ENCODE data around the gene KIF9. TPM values are rescaled to one million over a fixed set of nuclear protein-coding genes. Genes with fewer than 3 reads are reported as not detected.

KIF9 gene
- total RNA-seq, 6 donors from 2014 or later, result 4.7 to 27.0 (median 11.3) TPM

DNA sequence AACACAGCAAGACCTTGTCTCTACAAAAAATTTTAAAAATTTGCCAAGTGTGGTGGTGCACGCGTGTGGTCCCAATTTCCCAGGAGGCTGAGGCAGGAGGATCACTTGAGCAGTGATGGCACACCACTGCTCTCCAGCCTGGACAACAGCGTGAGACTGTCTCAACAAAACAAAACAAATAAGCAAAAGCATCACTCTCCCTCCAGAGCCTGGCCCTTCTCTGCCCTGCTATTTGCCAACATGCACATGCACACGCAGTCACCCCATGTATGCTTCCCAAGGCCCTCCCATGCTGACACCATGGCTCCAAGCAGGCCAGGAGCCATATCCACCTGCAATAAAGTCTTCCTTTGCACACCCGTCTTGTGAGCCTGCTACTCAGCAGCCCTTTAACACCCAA lies 2.1 kb downstream of the KIF9 start:
- no peaks in the 10 kb centered on the region for H3K9me3 ChIP-seq
- H3K27ac ChIP-seq, result no peak overlapping the region
- H3K27me3 ChIP-seq, result no peaks in the 10 kb centered on the region
- peaks cover 0 to 7% (median 2%) of the 10 kb centered on the region in 4 donors for H3K36me3 ChIP-seq
- DNase-seq (no peak), ATAC-seq (ENCODE audit: low FRiP score in 2 of 2) (no peak)
- no peak for TF ChIP-seq POLR2AphosphoS5 (IDR thresholded peaks at IDR 0.05)
- no peak for TF ChIP-seq POLR2A (IDR thresholded peaks at IDR 0.05)
- TF ChIP-seq EP300 (IDR thresholded peaks at IDR 0.05), result no peak
- TF ChIP-seq, protein P1, sequence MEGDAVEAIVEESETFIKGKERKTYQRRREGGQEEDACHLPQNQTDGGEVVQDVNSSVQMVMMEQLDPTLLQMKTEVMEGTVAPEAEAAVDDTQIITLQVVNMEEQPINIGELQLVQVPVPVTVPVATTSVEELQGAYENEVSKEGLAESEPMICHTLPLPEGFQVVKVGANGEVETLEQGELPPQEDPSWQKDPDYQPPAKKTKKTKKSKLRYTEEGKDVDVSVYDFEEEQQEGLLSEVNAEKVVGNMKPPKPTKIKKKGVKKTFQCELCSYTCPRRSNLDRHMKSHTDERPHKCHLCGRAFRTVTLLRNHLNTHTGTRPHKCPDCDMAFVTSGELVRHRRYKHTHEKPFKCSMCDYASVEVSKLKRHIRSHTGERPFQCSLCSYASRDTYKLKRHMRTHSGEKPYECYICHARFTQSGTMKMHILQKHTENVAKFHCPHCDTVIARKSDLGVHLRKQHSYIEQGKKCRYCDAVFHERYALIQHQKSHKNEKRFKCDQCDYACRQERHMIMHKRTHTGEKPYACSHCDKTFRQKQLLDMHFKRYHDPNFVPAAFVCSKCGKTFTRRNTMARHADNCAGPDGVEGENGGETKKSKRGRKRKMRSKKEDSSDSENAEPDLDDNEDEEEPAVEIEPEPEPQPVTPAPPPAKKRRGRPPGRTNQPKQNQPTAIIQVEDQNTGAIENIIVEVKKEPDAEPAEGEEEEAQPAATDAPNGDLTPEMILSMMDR (IDR thresholded peaks at IDR 0.05), result no peak
- 93% methylated on average over 5 of the region's 5 CpGs for WGBS, 2 donors
- no peak overlapping the region for H3K4me3 ChIP-seq
- peaks cover 24 to 37% (median 26%) of the 10 kb centered on the region in 4 donors for H3K4me1 ChIP-seq

DNA sequence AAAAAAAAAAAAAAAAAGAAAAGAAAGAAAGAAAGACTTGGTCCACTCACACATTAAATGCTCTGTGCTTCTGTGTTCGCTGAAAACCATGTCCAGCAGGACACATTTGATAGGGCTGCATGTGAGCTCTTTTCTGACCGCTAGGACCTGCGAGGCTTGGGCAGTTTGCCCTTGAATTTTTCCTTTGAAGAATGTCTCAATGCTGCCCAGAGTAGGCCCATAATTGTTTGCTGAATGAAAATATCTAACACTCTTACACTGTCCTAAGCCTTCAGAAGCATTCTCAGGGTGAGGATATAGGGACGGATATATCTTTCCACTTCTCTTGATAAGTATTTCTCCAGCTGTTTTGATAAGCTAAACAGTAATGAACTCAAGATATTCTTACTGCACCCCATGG lies 6.0 kb downstream of the KIF9 start:
- Histone ChIP-seq H3K9me3 (no peaks in the 10 kb centered on the region), H3K36me3 (peaks cover 0 to 13% (median 2%) of the 10 kb centered on the region in 4 donors), H3K27ac (no peak overlapping the region), H3K4me1 (peaks cover 3 to 8% (median 6%) of the 10 kb centered on the region in 4 donors), H3K4me3 (no peak overlapping the region), H3K27me3 (no peaks in the 10 kb centered on the region)
- DNase-seq (no peak), ATAC-seq (ENCODE audit: low FRiP score in 2 of 2) (no peak)
- WGBS, 2 donors, result 57 to 71% methylated on average over 4 of the region's 4 CpGs
- TF ChIP-seq POLR2A (IDR thresholded peaks at IDR 0.05), result no peak
- TF ChIP-seq, protein P1 (IDR thresholded peaks at IDR 0.05), result peak in 1 of 6 experiments; percentile 32
- TF ChIP-seq EP300 (IDR thresholded peaks at IDR 0.05), result no peak
- TF ChIP-seq POLR2AphosphoS5 (IDR thresholded peaks at IDR 0.05), result no peak

DNA sequence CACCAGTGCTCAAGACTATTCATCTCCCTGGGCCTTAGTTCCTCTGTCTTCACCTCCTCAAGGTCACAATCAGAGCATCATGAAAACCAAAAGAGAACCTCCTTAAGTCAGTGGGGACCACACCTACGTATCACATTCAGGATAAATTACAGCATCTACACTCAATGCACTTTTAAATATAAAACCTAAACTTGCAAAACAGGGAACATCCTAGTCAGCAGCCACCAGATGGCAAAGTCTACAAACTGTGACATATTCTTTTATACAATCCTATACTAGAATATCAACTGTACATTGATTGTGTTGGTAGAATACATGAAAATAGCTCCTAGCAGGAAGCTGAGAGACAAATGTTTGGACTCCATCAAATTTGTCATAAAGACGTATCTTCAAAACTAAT lies 7.9 kb downstream of the KIF9 start:
- DNase-seq, result no peak
- no peak overlapping the region for H3K4me3 ChIP-seq
- no peaks in the 10 kb centered on the region for H3K4me1 ChIP-seq
- ATAC-seq (ENCODE audit: low FRiP score in 2 of 2), result no peak
- peaks cover 0 to 13% (median 2%) of the 10 kb centered on the region in 4 donors for H3K36me3 ChIP-seq
- WGBS, 2 donors, result 84 to 98% methylated on average over 2 of the region's 2 CpGs
- H3K27ac ChIP-seq, result no peak overlapping the region
- no peaks in the 10 kb centered on the region for H3K9me3 ChIP-seq
- TF ChIP-seq POLR2A (IDR thresholded peaks at IDR 0.05) (no peak), POLR2AphosphoS5 (IDR thresholded peaks at IDR 0.05) (no peak), EP300 (IDR thresholded peaks at IDR 0.05) (no peak)
- TF ChIP-seq, protein P1 (IDR thresholded peaks at IDR 0.05), result no peak
- H3K27me3 ChIP-seq, result no peaks in the 10 kb centered on the region

DNA sequence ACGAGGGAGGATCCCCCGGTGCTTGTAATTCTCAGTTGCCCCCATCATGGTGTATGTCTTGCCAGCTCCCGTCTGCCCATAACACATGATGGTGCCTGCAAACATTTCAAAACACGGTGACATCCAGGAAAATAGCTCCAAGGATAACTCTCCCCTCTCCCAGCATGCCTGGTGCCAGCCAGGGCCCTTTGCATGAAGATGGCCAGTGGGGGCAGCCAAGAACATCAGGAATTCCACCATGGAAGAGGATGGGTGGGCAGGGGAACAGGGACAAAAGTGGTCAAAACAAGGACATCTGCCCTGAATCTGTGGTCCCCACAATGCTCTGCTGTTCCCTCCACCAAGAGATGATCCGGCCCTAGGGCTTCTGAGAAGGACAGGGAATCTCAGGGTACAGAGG lies 9.0 kb downstream of the KIF9 start:
- no peak for ATAC-seq (ENCODE audit: low FRiP score in 2 of 2)
- WGBS, 2 donors, result 92 to 95% methylated on average over 4 to 5 of the region's 5 CpGs
- no peak for TF ChIP-seq POLR2A (IDR thresholded peaks at IDR 0.05)
- TF ChIP-seq POLR2AphosphoS5 (IDR thresholded peaks at IDR 0.05), result no peak

DNA sequence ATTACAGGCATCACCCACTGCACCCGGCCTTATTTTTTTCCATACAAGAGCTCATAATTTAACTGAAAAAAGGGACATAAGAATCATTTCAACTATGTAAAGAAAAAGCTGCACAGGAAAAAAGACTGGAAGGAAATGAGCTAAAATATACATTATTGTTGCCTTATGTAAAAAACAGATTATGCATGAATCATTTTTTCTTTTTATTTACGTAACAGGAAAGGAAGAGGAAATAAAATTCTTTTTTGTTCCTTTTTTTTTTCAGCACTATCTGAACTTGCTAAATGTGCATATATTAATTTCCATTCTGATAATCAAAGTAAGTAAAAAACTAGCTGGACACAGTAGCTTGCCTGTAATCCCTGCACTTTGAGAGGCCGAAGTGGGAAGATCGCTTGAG lies 12.1 kb downstream of the KIF9 start:
- Histone ChIP-seq H3K27me3 (no peaks in the 10 kb centered on the region), H3K4me3 (no peak overlapping the region), H3K36me3 (peaks cover 0 to 6% (median under 1%) of the 10 kb centered on the region in 4 donors), H3K27ac (no peak overlapping the region), H3K9me3 (no peaks in the 10 kb centered on the region), H3K4me1 (peaks cover 0 to 6% (median 4%) of the 10 kb centered on the region in 4 donors)
- TF ChIP-seq EP300 (IDR thresholded peaks at IDR 0.05) (no peak), POLR2AphosphoS5 (IDR thresholded peaks at IDR 0.05) (no peak), POLR2A (IDR thresholded peaks at IDR 0.05) (no peak)
- TF ChIP-seq, protein P1 (IDR thresholded peaks at IDR 0.05), result no peak
- 88 to 92% methylated on average over 4 of the region's 4 CpGs for WGBS, 2 donors
- ATAC-seq (ENCODE audit: low FRiP score in 2 of 2), result no peak
- DNase-seq, result no peak

More for the DNA sequence above, 9.0 kb downstream of the KIF9 start:
- Histone ChIP-seq H3K27ac (no peak overlapping the region), H3K4me1 (no peaks in the 10 kb centered on the region), H3K27me3 (no peaks in the 10 kb centered on the region), H3K4me3 (no peak overlapping the region), H3K36me3 (peaks cover 0 to 13% (median 2%) of the 10 kb centered on the region in 4 donors), H3K9me3 (no peaks in the 10 kb centered on the region)
- no peak for DNase-seq
